ENCODE measurements around the gene CCSAP.
"Not testable (repeated sequence)": the region's sequence is repeated elsewhere in the genome, so short reads cannot be mapped to it uniquely, and the experiment has no call there.

Gene CCSAP

DNA sequence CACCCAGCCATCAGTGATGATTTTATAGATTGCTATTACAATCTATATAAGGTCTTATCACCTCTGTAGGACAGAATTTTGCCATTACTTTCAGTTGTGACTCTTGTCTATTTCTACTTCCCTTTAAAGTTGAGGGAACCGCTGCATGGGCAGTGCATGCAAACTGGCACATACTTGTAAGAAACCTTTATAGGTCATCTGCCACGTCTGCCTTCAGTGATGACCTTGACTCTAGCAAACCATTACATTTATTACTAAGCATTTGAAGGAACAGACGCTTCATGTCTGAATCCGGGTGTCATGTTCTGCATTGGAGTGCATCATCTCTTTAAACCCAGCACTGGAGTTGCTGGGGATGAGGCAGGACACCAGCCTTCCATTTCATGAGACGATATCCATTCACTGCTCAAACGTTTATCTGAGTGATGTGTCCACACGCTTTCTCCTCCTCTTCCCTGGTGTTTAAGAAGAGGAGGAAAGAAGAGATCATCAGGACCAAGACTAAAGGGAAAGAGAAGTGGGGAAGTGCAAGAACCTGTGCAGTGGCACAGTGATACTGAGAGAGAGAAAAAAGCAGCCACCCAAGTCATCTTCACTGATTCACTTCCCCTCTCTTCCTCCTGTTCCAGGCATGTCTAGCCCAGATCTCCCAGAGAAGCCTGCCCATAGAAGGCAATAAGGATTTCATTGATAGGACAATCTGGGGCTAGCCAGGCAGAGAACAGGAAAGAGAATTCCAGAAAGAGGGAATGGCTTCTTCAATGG, 14.1 kb downstream of the CCSAP start:
- intact Hi-C loops (cut with DNase I): no loop called here
- no peak for DNase-seq

DNA sequence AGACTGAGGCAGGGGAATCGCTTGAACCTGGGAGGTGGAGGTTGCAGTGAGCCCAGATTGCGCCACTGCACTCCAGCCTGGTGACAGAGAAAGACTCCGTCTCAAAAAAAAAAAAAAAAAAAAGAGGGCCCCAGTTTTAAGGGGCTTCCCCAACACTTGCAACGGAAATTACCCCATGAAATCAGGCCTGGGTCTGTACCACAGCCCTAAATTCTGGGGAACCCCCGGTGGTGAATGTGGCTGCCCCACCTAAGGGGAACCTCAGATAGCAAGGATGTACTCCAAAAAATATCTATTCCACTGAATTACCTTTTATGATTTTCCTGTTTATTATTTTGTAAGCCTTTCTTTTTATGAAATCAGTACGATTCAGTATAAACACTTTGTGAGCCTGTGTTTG, 15.1 kb downstream of the CCSAP start:
- intact Hi-C loops (cut with DNase I); DNase-seq: not testable (repeated sequence)

DNA sequence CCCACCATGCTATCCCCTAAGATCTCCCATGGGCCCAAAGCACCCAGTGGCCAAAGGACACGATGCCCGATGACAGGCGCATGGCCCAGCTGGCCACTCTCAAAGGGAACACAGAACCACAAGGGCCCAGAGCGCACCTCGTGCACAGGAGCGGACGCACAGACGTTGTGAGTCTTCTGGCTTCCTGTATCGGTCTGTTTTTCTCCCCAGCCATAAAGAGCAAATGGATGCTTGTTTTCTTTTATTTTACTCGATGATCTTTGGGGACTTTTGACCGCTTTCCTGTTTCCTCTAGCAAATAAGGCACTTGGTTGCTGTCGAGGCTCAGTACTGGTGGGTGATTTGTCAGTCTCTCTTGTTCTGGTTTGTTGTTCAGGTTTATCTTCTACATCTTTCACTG, 16.2 kb downstream of the CCSAP start:
- intact Hi-C loops (cut with DNase I): no loop called here
- DNase-seq: no peak

DNA sequence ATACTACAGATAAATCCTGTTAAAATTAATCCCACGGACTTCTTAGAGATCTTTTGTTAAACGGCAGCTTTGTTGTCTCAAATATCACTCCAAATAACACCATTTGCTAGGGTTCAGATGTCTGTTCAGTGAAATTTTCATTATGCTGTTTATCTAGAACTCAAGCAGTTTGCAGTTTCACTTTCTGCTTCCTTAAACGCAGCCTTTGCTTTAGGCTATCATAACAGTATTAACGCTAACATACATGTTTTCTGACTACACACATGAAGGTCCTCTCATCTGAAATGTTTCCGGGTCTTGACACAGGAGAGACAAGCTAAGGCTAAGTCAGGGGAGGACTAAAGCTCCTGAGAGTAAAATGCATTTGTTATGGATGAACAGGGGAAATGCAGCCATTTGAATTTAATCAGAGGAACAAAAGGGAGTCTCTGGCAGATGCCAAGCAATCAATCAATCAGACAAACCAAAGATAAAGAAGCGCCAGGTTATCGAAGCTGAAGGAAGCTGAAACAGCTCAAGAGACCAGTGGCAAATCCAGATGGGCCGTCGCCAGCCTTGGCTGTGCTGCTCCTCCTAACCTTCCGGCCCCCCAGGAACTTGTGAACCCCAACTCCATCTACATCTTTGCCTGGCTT, 16.9 kb downstream of the CCSAP start:
- intact Hi-C loops (cut with DNase I): no loop called here
- no peak for DNase-seq

DNA sequence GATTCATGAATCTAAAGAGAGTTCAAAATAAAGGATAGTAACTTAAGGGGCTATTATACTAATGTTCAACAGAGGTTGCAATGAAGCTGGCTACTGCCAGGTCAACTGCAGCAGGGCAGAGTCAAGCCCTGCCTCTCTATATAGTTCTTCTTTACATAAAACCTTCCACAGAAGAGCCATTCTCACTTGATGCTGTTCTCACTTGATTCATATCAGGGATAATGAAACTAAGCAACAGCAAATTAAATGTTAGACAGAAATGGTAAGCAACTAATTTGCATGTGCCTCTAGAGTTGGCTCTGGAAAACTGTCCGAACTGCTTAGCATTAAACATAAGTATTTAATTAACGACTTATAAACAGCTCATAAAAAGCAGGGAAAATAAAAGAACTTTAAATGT, 17.4 kb downstream of the CCSAP start:
- no peak for DNase-seq
- intact Hi-C loops (cut with DNase I): no loop called here

DNA sequence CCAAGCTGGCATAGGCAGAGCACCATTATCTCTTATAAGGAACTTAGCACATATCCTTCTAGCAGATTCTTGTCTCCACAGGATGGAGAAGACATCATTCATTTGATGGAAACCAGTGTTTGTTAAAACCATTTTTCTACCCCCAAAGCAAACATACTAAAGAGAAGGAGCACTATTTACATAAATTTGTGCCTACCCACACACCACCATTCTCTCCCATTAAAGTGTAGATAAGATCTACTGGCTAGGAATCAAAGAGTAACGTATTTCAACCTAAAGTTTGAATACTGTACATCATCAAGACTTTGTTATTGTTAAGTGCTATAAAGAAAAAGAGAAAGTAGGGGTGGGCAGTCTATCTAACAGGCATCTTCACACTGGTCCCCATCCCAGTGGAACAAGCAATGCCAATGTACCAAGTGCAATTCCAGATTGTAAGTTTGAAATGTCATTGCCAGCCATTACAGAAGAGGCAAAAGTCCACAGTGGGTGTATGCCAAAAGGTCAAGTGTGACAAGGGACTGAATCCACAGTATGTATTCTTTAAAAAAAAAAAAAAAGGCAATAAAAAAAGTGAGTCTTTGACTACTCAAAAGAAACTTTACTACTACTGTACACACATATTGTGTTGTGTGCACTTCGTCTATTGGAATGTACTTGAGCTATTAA, 18.8 kb downstream of the CCSAP start:
- DNase-seq: no peak
- intact Hi-C loops (cut with DNase I): no loop called here

DNA sequence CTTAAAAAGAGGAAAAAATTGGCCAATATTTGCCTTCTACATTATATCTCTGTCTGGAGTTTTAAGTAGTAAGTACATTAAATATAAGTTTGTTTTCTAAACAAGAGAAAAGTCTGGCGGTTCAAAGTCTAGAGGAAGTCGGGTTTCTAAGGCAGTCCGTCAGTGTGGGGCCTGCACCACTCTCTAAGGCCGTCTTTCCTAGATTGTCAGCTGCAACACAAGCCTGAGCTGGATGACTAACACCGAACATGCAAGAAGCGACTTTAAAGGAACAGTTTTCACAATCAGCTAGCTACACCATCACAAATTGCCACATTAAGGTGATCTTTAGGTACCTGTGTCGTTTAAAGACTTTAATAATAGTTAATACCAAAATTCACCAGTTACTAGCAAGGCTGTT, 19.6 kb downstream of the CCSAP start:
- intact Hi-C loops (cut with DNase I): no loop called here
- peak in 1 of 10 donors; percentile 42 for DNase-seq

DNA sequence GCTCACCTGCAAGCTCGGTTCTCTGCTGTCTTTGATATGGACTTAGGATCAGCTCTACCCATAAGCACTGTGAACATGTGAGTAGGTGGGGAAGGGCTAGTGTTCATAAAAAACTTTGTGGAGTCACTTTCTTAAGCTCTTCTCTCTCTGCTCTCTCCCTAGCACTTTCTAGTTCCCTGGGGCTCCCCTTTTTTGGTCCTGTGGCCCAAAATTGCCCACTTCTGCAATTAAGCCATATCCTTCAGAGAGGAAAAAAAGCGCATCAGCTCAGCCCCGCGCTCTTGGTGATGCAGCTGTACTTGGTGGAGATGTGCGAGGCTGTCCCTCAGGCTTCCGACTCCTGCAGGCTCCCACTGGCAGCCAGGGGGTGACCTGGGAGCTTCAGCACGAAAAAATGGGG, 23.4 kb downstream of the CCSAP start:
- intact Hi-C loops (cut with DNase I): no loop called here
- DNase-seq: peak in 1 of 10 donors; percentile 69

DNA sequence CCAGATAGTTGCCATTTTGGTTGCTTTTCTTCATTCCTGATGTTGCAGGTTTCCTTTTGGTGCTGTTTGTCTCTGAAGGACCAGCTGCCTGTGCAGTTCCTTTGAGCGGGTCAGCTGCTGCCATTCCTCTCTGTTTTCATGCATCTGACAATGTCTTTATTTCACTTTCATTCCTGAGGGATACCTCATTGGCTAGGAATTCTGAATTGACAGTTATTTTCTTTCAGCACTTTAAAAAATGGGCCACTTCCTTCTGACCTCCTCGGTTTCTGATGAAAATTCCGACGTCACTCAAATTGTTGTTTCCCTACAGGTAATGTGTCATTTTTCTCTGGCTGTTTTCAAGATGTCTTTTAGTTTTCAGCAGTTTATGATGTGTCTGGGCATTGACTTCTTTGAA, 24.8 kb downstream of the CCSAP start:
- intact Hi-C loops (cut with DNase I): no loop called here
- DNase-seq: no peak

DNA sequence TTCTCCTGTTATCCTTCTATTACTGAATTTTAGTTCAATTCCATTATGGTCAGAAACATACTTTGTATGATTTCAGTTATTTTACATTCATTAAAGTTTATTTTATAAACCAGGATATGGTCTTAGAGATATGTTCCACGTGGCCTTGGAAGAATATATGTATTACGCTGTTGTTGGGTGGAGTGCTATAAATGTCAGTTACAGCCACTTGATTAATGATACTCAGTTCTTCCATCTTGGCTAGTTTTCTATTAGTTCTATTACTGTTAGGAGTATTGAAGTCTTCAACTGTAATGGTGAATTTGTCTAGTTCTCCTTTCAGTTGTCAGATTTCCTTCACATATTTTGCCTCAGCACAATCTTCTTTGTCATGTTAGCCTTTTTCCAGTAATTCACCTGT, 26.7 kb downstream of the CCSAP start:
- no peak for DNase-seq
- intact Hi-C loops (cut with DNase I): no loop called here

DNA sequence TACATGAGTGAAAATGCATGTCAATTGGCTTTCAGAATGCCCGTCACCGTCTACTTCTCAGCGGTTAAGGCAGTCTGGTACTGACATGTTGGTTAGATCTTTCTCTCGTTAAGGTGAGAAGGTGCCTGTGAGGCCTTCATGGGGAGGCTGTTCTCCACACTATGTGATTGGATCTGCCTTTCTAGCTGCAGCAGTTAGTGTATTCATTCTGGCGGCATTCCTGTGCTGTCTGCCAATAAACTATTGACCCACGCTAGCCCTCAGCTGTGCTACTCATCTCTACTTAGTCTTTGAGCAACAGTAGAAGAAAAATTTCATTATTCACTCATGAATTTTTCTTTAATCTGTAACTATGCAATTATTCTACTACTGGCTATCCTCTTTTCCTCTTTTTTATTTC, 32.0 kb downstream of the CCSAP start:
- DNase-seq: no peak

DNA sequence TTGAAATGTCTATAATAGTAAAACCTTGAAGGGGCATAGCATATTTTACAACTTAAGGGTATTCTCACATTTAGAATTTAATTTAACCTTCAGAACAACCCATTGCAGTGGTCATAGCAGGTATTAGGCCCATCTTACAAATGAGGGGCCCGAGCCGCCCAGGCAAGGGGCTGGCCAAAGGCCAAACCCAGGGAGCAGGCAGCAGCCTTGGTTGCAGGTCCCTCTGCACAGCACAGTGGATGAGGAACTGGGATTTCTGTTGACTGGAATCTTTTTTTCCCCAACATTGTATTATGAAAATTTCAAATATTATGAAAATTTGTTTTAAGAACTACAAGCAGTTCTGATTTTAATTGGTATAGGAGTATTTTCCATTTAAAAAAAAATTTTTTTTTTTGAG, 33.2 kb downstream of the CCSAP start:
- intact Hi-C loops (cut with DNase I): no loop called here
- DNase-seq: no peak

More for the DNA sequence above, 32.0 kb downstream of the CCSAP start:
- intact Hi-C loops (cut with DNase I): no loop called here

DNA sequence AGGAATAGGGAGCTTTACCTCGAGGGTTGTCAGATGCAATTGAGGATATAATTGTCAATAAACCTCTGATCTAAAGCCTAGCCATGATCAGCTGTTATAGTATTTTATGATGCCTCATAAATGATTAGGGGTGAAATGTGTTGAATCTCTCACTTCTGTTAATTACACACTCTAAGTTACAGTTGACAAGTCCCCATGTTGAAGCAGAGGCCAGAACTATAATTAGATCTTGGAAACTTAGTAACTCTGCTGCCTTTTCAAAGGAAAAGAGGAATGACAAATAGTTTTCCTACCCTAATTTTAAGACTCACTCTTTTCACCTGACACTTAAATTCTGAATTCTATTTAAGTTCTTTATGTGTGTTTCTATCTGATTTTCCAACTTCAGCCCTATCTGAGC, 33.8 kb downstream of the CCSAP start:
- intact Hi-C loops (cut with DNase I): no loop called here

DNA sequence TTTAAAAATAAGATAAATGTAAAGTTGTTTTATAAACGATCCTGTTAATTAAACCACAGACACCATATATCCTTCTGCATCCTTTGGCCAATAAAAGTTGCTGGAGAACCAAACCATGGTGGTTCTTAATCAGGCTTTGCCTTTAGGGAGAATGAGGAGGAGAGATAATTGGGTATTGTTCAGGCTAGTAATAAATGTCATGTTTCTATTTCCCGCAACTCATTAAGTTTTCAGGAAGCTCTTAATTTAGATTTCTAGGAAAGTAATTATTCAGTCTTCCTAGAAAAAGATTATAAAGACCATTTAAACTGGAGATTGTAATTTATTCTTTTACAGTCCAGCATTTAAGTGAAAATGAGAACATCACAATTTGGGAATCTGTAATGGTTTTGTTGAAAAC, 37.5 kb downstream of the CCSAP start:
- no peak for DNase-seq
- intact Hi-C loops (cut with DNase I): no loop called here

More for the DNA sequence above, 33.8 kb downstream of the CCSAP start:
- no peak for DNase-seq

DNA sequence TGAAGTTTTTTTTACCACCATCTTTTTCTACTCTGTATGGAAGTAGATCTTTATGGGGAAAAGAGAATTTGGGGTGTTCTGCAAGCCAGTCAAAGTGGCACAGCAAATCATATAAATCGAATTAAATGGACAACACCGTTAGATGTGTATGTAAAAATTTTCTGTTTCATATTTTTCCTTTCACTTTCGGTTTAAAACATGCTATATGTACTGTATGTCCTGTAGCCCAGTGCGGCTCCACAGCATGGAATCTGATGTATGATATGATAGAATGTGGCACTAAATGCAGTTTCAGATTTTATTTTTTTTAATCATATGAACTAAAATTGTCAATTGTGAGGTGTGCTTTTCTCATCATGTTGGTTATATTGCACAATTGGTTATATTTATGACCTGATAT, 39.0 kb downstream of the CCSAP start:
- intact Hi-C loops (cut with DNase I): no loop called here
- no peak for DNase-seq

DNA sequence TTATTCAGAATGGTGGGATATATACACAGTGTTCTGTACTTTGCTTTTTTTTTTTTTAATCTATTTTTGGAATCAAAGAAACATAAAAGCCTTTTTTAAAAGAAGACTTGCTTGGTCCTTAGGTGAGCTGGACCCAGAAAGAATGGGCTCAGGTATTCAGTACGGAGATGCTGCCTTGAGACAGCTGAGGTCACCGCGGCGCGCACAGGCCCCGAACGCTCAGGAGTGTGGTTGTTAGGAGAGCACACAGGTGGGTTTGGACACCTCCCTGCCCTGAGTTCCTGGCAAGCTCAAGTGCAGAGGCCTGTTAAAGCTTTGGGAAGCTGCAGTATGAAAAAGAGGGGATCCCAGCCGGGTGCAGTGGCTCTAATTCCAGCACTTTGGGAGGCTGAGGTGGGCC, 40.1 kb downstream of the CCSAP start:
- DNase-seq: no peak
- intact Hi-C loops (cut with DNase I): no loop called here

DNA sequence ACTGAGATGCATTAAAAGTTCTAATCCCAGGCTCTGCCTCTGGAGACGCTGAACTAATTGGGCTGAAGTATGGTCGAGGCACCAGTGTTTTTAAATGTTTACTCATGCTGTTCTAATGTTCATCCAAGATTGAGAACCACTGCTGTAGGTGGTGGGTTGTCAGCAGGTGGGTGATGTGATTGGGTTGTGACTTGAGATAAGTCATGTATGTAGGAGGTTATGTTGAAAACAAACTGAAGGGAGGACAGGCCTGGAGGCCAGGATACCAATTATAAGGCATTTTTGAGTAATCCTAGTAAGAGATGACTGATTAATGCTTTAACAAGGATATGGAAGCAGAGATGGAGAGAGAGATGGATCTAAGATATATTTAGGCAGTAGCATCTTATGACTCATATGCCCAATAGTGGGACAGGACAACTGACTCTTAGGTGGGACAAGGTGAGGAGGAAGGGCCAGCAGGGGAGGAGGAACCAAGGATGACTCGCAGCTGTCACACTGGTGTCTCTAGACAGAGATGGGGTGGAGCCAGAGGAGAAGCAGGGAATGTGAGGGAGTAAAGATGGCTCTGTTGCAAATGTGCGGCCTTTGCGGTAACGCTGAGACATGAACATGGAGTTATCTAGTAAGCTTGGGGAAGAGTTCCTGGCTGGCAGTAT, 42.6 kb downstream of the CCSAP start:
- intact Hi-C loops (cut with DNase I): no loop called here
- no peak for DNase-seq

DNA sequence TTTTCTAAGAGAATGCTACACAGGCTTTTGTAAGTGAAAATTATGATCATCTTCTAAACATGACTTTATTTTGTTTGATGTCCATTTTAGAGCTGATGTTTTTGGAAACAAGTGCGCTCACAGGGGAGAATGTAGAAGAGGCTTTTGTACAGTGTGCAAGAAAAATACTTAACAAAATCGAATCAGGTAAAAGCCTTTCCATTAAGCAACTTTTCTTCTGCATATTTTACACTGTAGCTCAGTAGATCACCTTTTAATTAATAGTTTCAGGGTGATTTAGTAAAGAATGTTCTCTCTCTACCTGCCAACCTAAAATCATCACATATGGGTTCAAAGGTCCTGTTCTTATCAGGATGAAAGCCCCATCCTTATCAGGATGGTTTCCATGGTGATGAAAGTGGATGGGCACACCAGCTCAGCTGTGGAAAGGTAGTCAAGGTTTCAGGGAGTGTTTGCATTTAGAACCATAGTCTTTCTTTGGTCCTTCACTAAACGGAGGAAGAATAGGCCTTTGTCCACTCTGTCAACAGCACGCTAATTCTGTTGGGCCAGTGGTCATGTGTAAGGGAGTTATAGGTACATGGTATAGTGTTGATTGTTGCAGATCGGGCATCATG, 43.9 kb downstream of the CCSAP start:
- no peak for DNase-seq
- intact Hi-C loops (cut with DNase I): no loop called here

DNA sequence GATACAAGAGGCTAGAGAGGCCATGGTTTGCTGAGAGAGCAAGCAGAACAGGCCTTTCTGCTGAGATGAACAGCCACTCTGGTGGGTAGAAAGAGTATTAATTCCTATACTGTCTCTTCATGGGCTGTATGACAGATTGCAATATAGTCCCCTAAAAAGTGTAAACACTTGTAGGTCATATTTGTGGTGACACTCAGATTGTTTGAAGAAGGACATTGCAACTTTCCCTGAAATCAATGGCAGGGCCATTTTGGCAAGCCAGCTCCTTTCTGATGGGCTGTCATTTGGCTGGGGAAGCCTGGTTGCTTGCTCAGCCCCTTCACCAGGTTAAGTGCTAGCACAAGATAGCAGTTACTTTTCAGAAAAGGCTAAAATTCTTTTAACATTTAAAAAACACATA, 44.4 kb downstream of the CCSAP start:
- intact Hi-C loops (cut with DNase I): no loop called here
- DNase-seq: no peak

DNA sequence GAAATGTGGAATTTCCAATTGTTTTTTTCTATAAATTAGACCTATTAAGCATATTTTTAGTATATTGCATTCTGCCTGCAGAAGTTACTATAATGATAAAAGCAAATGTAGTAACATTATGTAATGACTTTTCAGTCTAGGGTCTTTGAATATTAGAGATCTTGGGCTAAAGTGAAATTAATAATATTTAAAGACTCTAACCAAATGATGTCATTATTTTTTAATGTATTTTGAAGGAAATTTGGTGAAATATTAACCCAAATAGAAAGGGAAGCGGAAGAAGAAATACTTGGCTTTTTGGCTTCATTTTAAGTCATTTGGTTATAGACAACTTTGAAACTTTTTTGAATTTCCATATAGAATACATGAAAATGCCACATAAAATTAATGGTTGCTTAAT, 45.1 kb downstream of the CCSAP start:
- intact Hi-C loops (cut with DNase I): no loop called here

DNA sequence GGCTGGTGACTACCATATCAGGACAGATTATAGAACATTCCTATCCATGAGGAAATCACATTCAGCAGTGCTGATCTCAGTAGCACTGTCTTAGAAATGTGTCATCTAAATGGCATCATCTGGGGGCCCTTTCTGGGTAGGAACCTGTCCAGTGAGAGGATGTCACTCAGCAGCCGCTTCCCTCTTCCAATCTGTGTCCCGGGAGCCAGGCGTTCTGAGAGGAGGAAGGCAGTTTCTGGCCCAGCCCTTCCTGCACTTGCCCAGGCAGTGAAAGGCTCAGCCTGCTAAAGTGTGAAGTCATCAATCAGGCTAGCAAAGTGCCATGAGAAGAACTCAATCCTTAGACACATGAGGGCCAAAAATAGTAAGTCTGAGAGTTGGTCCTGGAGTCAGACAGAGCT, 46.3 kb downstream of the CCSAP start:
- DNase-seq: no peak
- intact Hi-C loops (cut with DNase I): no loop called here

More for the DNA sequence above, 45.1 kb downstream of the CCSAP start:
- DNase-seq: no peak

All from posterior cingulate gyrus (tissue), 11 donors.